Suppressor macrophage treated with lipopolysaccharide for 4 hours (primary cell): ENCODE measurements around the gene XRCC3.

Experiments used
- DNase-seq: peaks from one replicate; pipeline ENCODE4 v3.0.0-alpha.2; 2020

Gene XRCC3

GRCh38 chr14:103690332-103690731 lies 24.9 kb downstream of the XRCC3 start:
- no peak for DNase-seq

GRCh38 chr14:103688906-103689902 lies 26.0 kb downstream of the XRCC3 start:
- DNase-seq, result no peak

GRCh38 chr14:103688441-103688840 lies 26.8 kb downstream of the XRCC3 start:
- DNase-seq, result no peak

DNA sequence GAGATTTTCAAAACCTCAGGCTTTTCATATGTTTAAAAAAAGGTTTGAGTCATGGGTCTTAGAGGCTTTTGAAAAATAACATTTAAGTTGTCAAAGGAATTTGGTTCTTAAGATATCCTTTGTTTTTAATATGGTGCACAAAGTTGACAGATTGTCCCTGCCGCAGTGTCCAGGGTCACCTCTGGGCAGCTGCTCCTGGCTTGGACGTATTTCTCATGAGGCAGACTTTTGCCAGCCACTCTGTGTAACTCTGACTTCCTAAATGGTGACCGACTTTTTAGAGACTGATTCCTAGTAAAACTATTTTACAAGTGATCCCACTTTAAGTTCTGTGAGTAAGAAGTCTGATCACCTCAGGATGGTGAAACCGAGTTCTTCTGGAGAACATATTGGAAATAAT lies 27.5 kb downstream of the XRCC3 start:
- no peak for DNase-seq

DNA sequence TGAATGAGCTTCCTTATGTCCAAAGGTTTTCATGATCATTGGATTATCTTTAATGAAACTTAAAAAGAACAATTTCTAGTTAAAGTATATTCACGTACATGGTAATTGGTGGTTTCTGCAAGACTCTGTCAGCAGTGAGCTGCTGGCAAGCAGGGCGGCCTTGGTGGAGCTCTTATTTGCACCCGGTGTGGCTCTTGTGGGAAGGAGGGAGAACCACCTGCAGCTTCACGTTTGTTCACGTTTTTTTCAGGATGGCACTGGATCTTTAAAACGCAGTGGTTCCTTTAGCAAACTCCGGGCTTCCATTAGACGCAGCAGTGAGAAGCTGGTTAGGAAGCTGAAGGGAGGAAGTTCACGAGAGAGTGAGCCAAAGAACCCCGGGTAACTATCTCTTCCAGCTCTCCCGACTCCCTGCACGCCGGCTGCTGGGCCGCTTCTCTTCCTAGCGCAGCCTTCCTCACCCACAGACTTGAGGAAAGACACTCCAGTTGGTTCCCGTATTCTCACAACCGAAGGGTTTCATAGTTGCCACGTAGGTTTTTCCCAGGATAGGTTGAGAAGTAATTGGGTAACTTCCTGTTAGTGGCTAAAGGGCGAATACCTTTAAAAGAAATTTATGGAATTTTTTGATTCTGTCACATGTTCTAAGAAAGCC lies 28.3 kb downstream of the XRCC3 start:
- DNase-seq, result no peak

DNA sequence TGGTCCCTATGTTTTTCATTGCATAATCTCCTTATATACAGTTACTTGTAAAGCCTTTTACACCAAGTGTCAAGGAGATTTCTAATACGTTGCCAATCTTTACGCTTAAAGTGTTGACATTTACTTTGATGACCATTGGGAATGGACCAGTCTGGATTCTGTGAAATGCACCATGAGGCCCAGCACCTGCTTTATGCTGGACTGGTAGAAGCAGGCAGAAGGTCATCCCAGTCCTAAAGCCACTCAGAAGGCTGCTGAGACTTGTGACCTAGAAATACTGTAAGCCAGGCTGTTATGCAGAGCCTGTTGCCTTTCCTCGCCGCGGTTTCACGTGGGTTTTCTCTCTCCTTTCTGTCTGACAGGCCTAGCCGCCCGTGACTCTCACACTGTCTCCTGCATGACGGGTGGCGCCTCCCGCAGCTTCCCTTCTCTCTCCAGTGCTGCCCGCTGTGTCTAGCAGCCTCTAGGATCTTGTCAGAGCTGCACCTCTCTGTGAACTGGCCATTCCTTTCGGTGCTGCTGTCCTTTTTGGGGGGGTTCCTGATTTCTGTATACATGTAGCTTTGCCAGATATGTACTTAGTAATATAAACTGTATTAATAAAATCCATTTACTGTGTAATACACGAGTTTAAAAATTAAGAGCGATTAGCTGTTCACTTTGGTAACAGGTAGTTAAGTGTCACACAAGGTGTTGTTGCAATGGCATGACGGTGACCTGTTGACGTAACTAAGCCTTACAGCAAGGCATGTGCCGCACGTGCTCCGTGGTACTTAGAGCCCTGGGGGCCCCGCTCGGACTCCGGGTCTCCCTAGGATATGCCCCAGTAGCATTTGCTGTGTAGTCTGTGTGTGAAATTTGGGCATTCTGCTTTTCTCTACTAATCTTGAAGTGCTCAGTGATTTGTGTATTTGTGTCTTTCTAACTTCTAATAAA lies 29.7 kb downstream of the XRCC3 start:
- no peak for DNase-seq

GRCh38 chr14:103684871-103685270 lies 30.4 kb downstream of the XRCC3 start:
- DNase-seq, result no peak

DNA sequence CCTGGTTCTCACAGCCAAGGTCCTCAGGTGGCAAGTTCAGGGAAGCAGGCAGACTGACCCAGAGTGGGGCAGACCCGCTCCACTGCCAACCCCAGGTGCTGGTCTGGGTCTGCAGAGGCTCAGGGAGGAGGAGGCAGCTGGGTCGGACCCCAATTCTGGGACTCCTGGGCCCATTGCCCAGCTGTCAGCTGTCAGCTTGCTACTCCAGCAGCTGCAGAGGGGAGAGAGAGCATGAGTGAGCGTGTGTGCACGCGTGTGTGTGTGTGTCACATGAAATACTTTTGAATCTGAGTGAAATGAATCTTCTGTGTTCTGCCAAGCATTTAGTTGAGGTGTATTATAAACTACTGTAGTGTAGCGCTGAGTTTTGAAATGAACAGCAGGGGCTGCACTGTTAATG lies 30.8 kb downstream of the XRCC3 start:
- no peak for DNase-seq

- DNase-seq, result no peak
Measured at GRCh38 chr14:103683139-103683538, 32.1 kb downstream of the XRCC3 start.

GRCh38 chr14:103680491-103681231 lies 34.6 kb downstream of the XRCC3 start:
- no peak for DNase-seq

DNA sequence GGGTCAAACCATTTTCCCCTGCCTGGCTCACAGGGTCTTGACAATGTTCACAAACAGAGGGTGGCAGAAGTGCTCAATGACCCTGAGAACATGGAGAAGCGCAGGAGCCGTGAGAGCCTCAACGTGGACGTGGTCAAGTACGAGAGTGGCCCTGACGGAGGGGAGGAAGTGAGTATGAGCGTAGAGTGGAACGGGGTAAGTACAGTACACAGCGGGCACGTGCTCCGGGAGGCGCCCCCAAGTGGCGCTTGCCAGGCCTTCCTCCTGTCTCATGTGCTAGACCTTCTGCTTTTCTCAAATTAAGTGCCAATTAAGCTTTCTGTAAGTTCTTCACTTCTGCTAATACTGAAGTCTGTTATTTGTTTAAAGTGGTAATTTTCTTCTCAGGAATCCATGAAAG lies 35.9 kb downstream of the XRCC3 start:
- peak; percentile 80 for DNase-seq

- DNase-seq, result no peak
Measured at GRCh38 chr14:103676881-103677675, 38.2 kb downstream of the XRCC3 start.

- DNase-seq, result no peak
Measured at GRCh38 chr14:103675957-103676356, 39.3 kb downstream of the XRCC3 start.

- DNase-seq, result no peak
Measured at GRCh38 chr14:103671911-103672310, 43.3 kb downstream of the XRCC3 start.

DNA sequence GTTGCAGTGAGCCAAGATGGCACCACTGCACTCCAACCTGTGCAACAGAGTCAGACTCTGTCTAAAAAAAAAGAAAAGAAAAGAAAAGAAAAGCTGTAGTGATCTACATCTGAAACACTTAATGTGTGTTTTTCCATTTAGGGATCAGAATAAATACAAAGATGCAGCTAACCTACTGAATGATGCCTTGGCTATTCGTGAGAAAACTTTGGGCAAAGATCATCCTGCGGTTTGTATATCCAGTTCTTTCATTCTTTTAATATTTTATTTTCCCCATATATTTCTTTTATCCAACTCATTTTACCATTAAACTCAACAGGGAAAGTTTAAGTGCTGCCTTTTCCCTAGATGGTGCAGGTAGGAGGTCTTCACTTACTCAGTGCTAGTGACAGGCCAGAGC lies 45.9 kb downstream of the XRCC3 start:
- DNase-seq, result no peak

DNA sequence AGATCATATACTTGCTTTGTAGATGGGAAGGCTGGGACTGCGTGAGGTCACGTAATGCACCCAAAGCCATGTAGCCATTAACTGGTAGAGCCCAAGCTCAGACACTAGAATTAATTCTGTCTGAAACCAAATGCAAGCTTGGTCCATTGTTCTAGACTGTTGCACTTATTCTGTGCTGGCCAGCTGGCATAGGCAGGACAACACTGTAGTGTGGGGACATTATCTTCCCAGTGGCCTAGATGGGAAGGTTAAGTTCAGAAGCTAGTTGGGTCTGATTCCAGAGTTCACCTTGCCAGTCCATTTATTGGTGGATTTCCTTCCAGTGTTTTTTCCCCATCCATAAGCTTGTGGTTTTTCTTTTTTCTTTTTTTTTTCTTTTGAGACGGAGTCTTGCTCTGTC lies 47.1 kb downstream of the XRCC3 start:
- no peak for DNase-seq

DNA sequence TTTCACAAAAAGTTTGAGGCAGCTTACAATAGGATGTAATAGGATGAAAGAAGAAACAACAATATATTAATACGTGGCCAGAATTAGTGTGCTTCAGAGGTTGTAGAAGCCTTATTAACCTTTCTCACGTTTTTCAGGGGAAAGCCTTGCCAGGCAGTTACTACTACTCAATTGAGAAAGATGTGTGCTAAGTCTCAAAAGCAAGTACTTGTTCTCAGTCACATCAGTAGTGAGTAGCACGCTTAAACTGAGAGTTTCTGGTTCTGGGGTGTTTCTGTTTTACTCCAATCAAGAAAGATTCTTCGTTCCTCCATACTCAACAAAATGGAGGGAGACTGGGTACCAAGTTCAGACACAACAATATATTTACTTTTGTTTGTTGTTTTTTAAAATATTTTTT lies 47.6 kb downstream of the XRCC3 start:
- no peak for DNase-seq

DNA sequence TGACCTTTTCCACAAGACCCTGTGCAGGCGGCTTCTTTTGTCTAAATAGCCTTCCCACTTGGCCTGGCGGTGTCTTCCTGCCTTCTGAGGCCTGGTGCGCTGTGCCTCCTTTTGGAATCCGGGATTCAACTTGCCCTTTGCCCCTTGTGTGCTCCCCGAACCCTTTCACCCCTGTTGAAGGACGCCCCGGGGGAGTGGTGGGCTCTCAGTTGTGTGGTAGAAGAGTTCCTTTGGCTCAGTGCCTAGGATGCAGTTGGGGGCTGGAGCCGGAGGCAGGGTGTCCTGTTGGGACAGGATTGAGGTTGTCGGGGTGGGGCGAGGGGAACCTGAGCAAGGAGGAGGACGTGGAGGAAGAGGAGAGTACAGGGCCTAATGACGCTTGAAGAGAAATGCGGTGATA lies 51.7 kb downstream of the XRCC3 start:
- no peak for DNase-seq

- DNase-seq, result no peak
Measured at GRCh38 chr14:103662591-103662990, 52.7 kb downstream of the XRCC3 start.

DNA sequence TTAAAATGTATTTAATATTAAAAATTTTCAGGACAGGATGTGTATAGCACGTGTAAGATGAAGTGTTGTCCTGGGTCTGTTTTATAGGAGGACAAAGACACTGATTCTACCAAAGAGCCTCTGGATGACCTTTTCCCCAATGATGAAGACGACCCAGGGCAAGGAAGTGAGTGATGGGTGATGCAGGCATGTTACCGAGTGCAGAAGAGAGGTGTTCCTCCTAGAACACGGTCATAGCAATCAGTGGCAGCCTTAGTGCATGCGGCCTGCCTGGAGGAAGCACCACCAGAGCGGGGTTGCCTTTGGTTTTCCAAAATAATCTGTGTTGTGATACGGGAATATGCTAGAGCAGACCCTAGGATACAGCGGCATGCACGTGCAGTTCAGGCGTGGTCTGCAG lies 53.2 kb downstream of the XRCC3 start:
- DNase-seq, result no peak

GRCh38 chr14:103659631-103660030 lies 55.6 kb downstream of the XRCC3 start:
- no peak for DNase-seq

- DNase-seq, result peak; percentile 63
Measured at GRCh38 chr14:103657471-103657870, 57.8 kb downstream of the XRCC3 start.
